ENCODE data around the gene BSND.

DNA sequence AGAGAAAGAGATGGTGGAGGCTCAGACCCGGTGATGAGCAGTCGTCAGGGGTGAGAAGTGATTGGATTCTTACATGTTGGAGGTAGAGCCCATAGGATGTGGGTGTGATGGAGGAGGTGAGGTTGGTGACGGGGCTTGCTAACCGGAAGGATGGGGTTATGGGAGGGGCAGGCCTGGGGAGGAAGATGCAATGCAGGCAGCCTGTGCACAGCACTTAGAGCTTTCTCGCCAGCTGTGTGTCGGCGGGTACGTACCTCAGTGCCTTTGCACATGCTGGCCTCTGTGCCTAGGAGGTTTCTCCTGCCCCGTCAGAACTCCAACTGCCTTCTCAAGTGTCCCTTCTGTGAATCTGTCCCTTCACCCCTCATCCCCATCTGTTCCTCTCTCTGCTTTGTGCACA is 2.9 kb upstream of the BSND start:
- TF ChIP-seq, protein P1, sequence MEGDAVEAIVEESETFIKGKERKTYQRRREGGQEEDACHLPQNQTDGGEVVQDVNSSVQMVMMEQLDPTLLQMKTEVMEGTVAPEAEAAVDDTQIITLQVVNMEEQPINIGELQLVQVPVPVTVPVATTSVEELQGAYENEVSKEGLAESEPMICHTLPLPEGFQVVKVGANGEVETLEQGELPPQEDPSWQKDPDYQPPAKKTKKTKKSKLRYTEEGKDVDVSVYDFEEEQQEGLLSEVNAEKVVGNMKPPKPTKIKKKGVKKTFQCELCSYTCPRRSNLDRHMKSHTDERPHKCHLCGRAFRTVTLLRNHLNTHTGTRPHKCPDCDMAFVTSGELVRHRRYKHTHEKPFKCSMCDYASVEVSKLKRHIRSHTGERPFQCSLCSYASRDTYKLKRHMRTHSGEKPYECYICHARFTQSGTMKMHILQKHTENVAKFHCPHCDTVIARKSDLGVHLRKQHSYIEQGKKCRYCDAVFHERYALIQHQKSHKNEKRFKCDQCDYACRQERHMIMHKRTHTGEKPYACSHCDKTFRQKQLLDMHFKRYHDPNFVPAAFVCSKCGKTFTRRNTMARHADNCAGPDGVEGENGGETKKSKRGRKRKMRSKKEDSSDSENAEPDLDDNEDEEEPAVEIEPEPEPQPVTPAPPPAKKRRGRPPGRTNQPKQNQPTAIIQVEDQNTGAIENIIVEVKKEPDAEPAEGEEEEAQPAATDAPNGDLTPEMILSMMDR (IDR thresholded peaks at IDR 0.05): no peak
- no peak for TF ChIP-seq POLR2A (IDR thresholded peaks at IDR 0.05)
